ENCODE results near the gene TTLL7.

DNA sequence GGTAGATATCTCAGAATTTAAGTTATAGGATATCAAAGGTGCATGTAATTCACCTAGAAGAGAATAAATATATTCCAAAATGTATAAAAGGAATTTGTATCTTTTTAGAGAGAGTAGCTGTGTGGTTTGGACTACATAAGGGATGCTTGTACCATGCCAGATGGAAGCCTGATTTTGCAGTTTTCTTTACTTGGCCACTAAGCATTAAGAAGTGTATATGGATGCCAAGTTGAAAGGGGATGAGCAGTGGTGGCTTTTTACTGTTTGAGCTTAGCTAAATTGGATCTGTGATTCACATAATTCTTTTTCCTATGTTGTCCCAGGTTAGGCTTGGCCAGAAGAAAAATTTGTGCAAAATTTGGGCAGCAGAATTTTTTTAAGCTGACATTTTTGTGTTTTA, 43.5 kb upstream of the TTLL7 start:
- TF ChIP-seq, protein P1, sequence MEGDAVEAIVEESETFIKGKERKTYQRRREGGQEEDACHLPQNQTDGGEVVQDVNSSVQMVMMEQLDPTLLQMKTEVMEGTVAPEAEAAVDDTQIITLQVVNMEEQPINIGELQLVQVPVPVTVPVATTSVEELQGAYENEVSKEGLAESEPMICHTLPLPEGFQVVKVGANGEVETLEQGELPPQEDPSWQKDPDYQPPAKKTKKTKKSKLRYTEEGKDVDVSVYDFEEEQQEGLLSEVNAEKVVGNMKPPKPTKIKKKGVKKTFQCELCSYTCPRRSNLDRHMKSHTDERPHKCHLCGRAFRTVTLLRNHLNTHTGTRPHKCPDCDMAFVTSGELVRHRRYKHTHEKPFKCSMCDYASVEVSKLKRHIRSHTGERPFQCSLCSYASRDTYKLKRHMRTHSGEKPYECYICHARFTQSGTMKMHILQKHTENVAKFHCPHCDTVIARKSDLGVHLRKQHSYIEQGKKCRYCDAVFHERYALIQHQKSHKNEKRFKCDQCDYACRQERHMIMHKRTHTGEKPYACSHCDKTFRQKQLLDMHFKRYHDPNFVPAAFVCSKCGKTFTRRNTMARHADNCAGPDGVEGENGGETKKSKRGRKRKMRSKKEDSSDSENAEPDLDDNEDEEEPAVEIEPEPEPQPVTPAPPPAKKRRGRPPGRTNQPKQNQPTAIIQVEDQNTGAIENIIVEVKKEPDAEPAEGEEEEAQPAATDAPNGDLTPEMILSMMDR (IDR thresholded peaks at IDR 0.05), result no peak
- TF ChIP-seq POLR2A (IDR thresholded peaks at IDR 0.05; ENCODE audit: low read depth), result no peak
